ENCODE measurements around the gene TRIM39. TPM values are rescaled to one million over a fixed set of nuclear protein-coding genes. Genes with fewer than 3 reads are reported as not detected.
A peak's percentile ranks its signal among the peaks of the same experiment; 100 is the strongest.

The TRIM39 gene
- total RNA-seq, 4 donors from 2014 or later, result 8.6 to 15.2 (median 12.6) TPM

- peak within 1 kb of the TSS; percentile 69 for H3K4me3 ChIP-seq (ENCODE audit: low read depth, poor library complexity, severe bottlenecking)
- WGBS, 2 donors, result 3 to 4% methylated on average over 38 to 56 of the region's 64 CpGs
- DNase-seq (ENCODE audit: low spot score in 2 of 2), result peak; percentile 77 to 96
- TF ChIP-seq POLR2A (IDR thresholded peaks at IDR 0.05), result no peak
- TF ChIP-seq CTCF (IDR thresholded peaks at IDR 0.05), result no peak
- intact Hi-C loops (cut with DNase I; ENCODE audit: low total_unique reads), result no loop called here
Observed at GRCh38 chr6:30344868-30345671, 18.3 kb downstream of the TRIM39 start, which contains the start of gene RPP21. Gene RPP21, plus strand, starts transcription at chr6:30345156. Its CDS starts 16 bp downstream, at chr6:30345172.

GRCh38 chr6:30345852-30346251, 19.1 kb downstream of the TRIM39 start:
- TF ChIP-seq CTCF (IDR thresholded peaks at IDR 0.05) (no peak), POLR2A (IDR thresholded peaks at IDR 0.05) (no peak)
- no peak for DNase-seq (ENCODE audit: low spot score in 2 of 2)
- 40 to 42% methylated on average over 4 of the region's 4 CpGs for WGBS, 2 donors

DNA sequence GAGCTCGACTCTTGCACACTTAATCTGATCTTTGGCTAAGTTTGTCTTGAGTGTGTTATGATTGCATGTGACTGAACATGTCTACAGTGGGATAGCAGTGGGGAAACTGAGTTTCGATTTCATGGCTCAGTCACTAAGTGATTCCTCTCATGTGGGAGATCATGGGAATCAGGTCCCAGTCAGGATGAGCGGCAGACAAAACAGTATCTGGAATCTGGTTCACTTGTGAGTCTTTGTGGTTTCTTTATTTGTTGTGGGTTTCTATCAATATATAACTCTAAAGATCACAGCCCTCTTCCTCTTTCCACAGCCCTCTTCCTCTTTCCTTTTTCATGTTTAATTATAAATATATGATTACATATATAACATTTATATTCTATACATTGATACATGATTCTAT, 22.2 kb downstream of the TRIM39 start:
- 56 to 57% methylated on average over 3 of the region's 3 CpGs for WGBS, 2 donors
- H3K4me3 ChIP-seq (ENCODE audit: low read depth, poor library complexity, severe bottlenecking), result no peak overlapping the region
- intact Hi-C loops (cut with DNase I; ENCODE audit: low total_unique reads), result no loop called here
- DNase-seq (ENCODE audit: low spot score in 2 of 2), result no peak
- TF ChIP-seq POLR2A (IDR thresholded peaks at IDR 0.05), result no peak
- no peak for TF ChIP-seq CTCF (IDR thresholded peaks at IDR 0.05)

More at GRCh38 chr6:30345852-30346251, 19.1 kb downstream of the TRIM39 start:
- intact Hi-C loops (cut with DNase I; ENCODE audit: low total_unique reads), result no loop called here
- H3K4me3 ChIP-seq (ENCODE audit: low read depth, poor library complexity, severe bottlenecking), result no peak overlapping the region

GRCh38 chr6:30349421-30350177, 22.9 kb downstream of the TRIM39 start:
- no peak for DNase-seq (ENCODE audit: low spot score in 2 of 2)
- TF ChIP-seq CTCF (IDR thresholded peaks at IDR 0.05) (no peak), POLR2A (IDR thresholded peaks at IDR 0.05) (no peak)
- 57 to 59% methylated on average over 3 of the region's 3 CpGs for WGBS, 2 donors
- intact Hi-C loops (cut with DNase I; ENCODE audit: low total_unique reads), result no loop called here
- H3K4me3 ChIP-seq (ENCODE audit: low read depth, poor library complexity, severe bottlenecking), result no peak overlapping the region

- 42 to 55% methylated on average over 1 of the region's 1 CpG for WGBS, 2 donors
- DNase-seq (ENCODE audit: low spot score in 2 of 2), result no peak
- TF ChIP-seq POLR2A (IDR thresholded peaks at IDR 0.05) (no peak), CTCF (IDR thresholded peaks at IDR 0.05) (no peak)
- H3K4me3 ChIP-seq (ENCODE audit: low read depth, poor library complexity, severe bottlenecking), result no peak overlapping the region
- intact Hi-C loops (cut with DNase I; ENCODE audit: low total_unique reads), result no loop called here
Observed at GRCh38 chr6:30350524-30350923, 23.8 kb downstream of the TRIM39 start.

All from lower leg skin (tissue), 4 donors.